ENCODE data around the gene TRIM65.

TRIM65 gene

GRCh38 chr17:75888484-75888883, 8.3 kb downstream of the TRIM65 start:
- no peak for TF ChIP-seq RAD21 (IDR thresholded peaks at IDR 0.05; ENCODE audit: low read depth)

GRCh38 chr17:75885431-75885830, 11.3 kb downstream of the TRIM65 start:
- no peak for TF ChIP-seq USF1 (IDR thresholded peaks at IDR 0.05)
- TF ChIP-seq REST (IDR thresholded peaks at IDR 0.05; ENCODE audit: low read depth), result no peak
- TF ChIP-seq NFIC (IDR thresholded peaks at IDR 0.05), result no peak
- TF ChIP-seq FOXM1 (IDR thresholded peaks at IDR 0.05; ENCODE audit: borderline replicate concordance, low read depth), result no peak
- no peak for TF ChIP-seq TAF1 (IDR thresholded peaks at IDR 0.05; ENCODE audit: low read depth)
- TF ChIP-seq RAD21 (IDR thresholded peaks at IDR 0.05; ENCODE audit: low read depth), result no peak
- TF ChIP-seq TCF12 (IDR thresholded peaks at IDR 0.05; ENCODE audit: low read depth), result no peak
- TF ChIP-seq CEBPB (IDR thresholded peaks at IDR 0.05), result no peak
- TF ChIP-seq EGR1 (IDR thresholded peaks at IDR 0.05), result no peak
- no peak for TF ChIP-seq ZBTB7A (IDR thresholded peaks at IDR 0.05; ENCODE audit: low read depth)
- TF ChIP-seq MAX (IDR thresholded peaks at IDR 0.05), result no peak
- TF ChIP-seq EP300 (IDR thresholded peaks at IDR 0.05; ENCODE audit: borderline replicate concordance), result no peak
- TF ChIP-seq TEAD4 (IDR thresholded peaks at IDR 0.05), result no peak
- no peak for TF ChIP-seq YY1 (IDR thresholded peaks at IDR 0.05; ENCODE audit: low read depth)
- TF ChIP-seq CREB1 (IDR thresholded peaks at IDR 0.05; ENCODE audit: low read depth), result no peak

GRCh38 chr17:75881678-75882454, 14.9 kb downstream of the TRIM65 start:
- TF ChIP-seq USF1 (IDR thresholded peaks at IDR 0.05) (no peak), RAD21 (IDR thresholded peaks at IDR 0.05; ENCODE audit: low read depth) (no peak), YY1 (IDR thresholded peaks at IDR 0.05; ENCODE audit: low read depth) (no peak), EGR1 (IDR thresholded peaks at IDR 0.05) (no peak), REST (IDR thresholded peaks at IDR 0.05; ENCODE audit: low read depth) (no peak), NFIC (IDR thresholded peaks at IDR 0.05) (no peak), FOXM1 (IDR thresholded peaks at IDR 0.05; ENCODE audit: borderline replicate concordance, low read depth) (no peak), ZBTB7A (IDR thresholded peaks at IDR 0.05; ENCODE audit: low read depth) (no peak), TEAD4 (IDR thresholded peaks at IDR 0.05) (no peak), TAF1 (IDR thresholded peaks at IDR 0.05; ENCODE audit: low read depth) (no peak), MAX (IDR thresholded peaks at IDR 0.05) (no peak), EP300 (IDR thresholded peaks at IDR 0.05; ENCODE audit: borderline replicate concordance) (no peak), TCF12 (IDR thresholded peaks at IDR 0.05; ENCODE audit: low read depth) (no peak), CREB1 (IDR thresholded peaks at IDR 0.05; ENCODE audit: low read depth) (no peak), CEBPB (IDR thresholded peaks at IDR 0.05) (no peak)

- TF ChIP-seq NFIC (IDR thresholded peaks at IDR 0.05) (no peak), FOXM1 (IDR thresholded peaks at IDR 0.05; ENCODE audit: borderline replicate concordance, low read depth) (no peak), RAD21 (IDR thresholded peaks at IDR 0.05; ENCODE audit: low read depth) (no peak), MAX (IDR thresholded peaks at IDR 0.05) (no peak), REST (IDR thresholded peaks at IDR 0.05; ENCODE audit: low read depth) (no peak), TEAD4 (IDR thresholded peaks at IDR 0.05) (no peak)
Observed at GRCh38 chr17:75880266-75880665, 16.5 kb downstream of the TRIM65 start.
